Liver (tissue), 9 donors: ENCODE data around the gene AGBL4. TPM values are rescaled to one million over a fixed set of nuclear protein-coding genes. Genes with fewer than 3 reads are reported as not detected.

Source experiments
- DNase-seq: peaks from one replicate; pipeline ENCODE4 v3.0.0-alpha.2; 2017; ENCODE audit warnings: low spot score
- H3K27ac ChIP-seq, 2 donors: one replicate each; pipeline ENCODE4 v1.7.0; 2013; ENCODE audit warnings: inconsistent platforms in 2 of 2, low read length in 2 of 2, control low read depth in 1 of 2, low read depth in 1 of 2, mild to moderate bottlenecking in 1 of 2
- H3K27me3 ChIP-seq, 4 donors: one replicate each; pipeline versions ENCODE4 v1.6.1 to v1.7.0; 2013; ENCODE audit warnings: low read length in 3 of 4, inconsistent platforms in 1 of 4, mild to moderate bottlenecking in 1 of 4, moderate library complexity in 1 of 4; ENCODE audit not compliant: control insufficient read depth in 4 of 4, insufficient read depth in 4 of 4
- H3K36me3 ChIP-seq, 4 donors: one replicate each; pipeline versions ENCODE4 v1.6.1 to v1.7.0; 2013; ENCODE audit warnings: low read length in 3 of 4, mild to moderate bottlenecking in 3 of 4, low read depth in 1 of 4, moderate library complexity in 1 of 4; ENCODE audit not compliant: control insufficient read depth in 4 of 4, insufficient read depth in 3 of 4
- H3K4me1 ChIP-seq, 4 donors: one replicate each; pipeline versions ENCODE4 v1.6.1 to v1.7.0; 2013; ENCODE audit warnings: low read length in 3 of 4, mild to moderate bottlenecking in 3 of 4, moderate library complexity in 1 of 4; ENCODE audit not compliant: control insufficient read depth in 4 of 4, insufficient read depth in 4 of 4
- H3K4me3 ChIP-seq, 3 donors: one replicate each; pipeline versions ENCODE4 v1.6.1 to v1.7.0; 2013; ENCODE audit warnings: low read length in 3 of 3, control low read depth in 1 of 3, low read depth in 1 of 3, mild to moderate bottlenecking in 1 of 3
- H3K9ac ChIP-seq, 2 donors: one replicate each; pipeline ENCODE4 v1.7.0; 2013; ENCODE audit warnings: low read length in 2 of 2, mild to moderate bottlenecking in 2 of 2, moderate library complexity in 2 of 2, control low read depth in 1 of 2, low read depth in 1 of 2
- H3K9me3 ChIP-seq, 4 donors: one replicate each; pipeline versions ENCODE4 v1.6.1 to v1.7.0; 2013; ENCODE audit warnings: low read length in 3 of 4; ENCODE audit not compliant: control insufficient read depth in 4 of 4
- EGR1 ChIP-seq, 2 donors: IDR thresholded peaks; 2 replicates each; pipeline ENCODE4 v1.6.1; 2016 to 2018; ENCODE audit warnings: antibody characterized with exemption in 2 of 2, low read depth in 2 of 2
- FOXA1 ChIP-seq: IDR thresholded peaks from 2 replicates; pipeline ENCODE4 v1.6.1; 2016; ENCODE audit warnings: antibody characterized with exemption
- FOXA2 ChIP-seq: IDR thresholded peaks from 2 replicates; pipeline ENCODE4 v1.6.1; 2016; ENCODE audit warnings: antibody characterized with exemption
- GABPA ChIP-seq, 2 donors: IDR thresholded peaks in 1 of 2; conservative IDR thresholded peaks in 1 of 2; 2 replicates each; pipeline ENCODE4 v1.6.1; 2016; ENCODE audit warnings: antibody characterized with exemption in 2 of 2, mild to moderate bottlenecking in 1 of 2, moderate library complexity in 1 of 2
- HNF4A ChIP-seq, 2 donors: conservative IDR thresholded peaks; 2 replicates each; pipeline ENCODE4 v1.6.1; 2016; ENCODE audit warnings: antibody characterized with exemption in 2 of 2, mild to moderate bottlenecking in 2 of 2
- JUND ChIP-seq, 2 donors: IDR thresholded peaks; 2 replicates each; pipeline ENCODE4 v1.6.1; 2016; ENCODE audit warnings: antibody characterized with exemption in 2 of 2
- NR2F2 ChIP-seq: IDR thresholded peaks from 2 replicates; pipeline ENCODE4 v1.6.1; 2016; ENCODE audit warnings: antibody characterized with exemption
- RAD21 ChIP-seq, 2 donors: IDR thresholded peaks; 2 replicates each; pipeline ENCODE4 v1.6.1; 2016; ENCODE audit warnings: antibody characterized with exemption in 2 of 2, mild to moderate bottlenecking in 2 of 2
- RXRA ChIP-seq, 2 donors: IDR thresholded peaks; 2 replicates each; pipeline ENCODE4 v1.6.1; 2017 to 2018; ENCODE audit warnings: antibody characterized with exemption in 2 of 2, mild to moderate bottlenecking in 1 of 2
- SP1 ChIP-seq: IDR thresholded peaks from 2 replicates; pipeline ENCODE4 v1.6.1; 2018; ENCODE audit warnings: antibody characterized with exemption, mild to moderate bottlenecking
- YY1 ChIP-seq: IDR thresholded peaks from 2 replicates; pipeline ENCODE4 v1.6.1; 2016; ENCODE audit warnings: antibody characterized with exemption, mild to moderate bottlenecking
- WGBS: extraction: QIAGEN DNeasy Blood & Tissue Kit; methylation state at CpG from one replicate; pipeline ENCODE4 v1.1.7; 2013; 5-methylcytosine and 5-hydroxymethylcytosine counted together
- polyA plus RNA-seq, 2 donors: library from polyadenylated mRNA; stranded (reverse) in 1 of 2; unstranded in 1 of 2; fragments of 200-250 nt in 1 of 2; fragments of >200 nt in 1 of 2; fragmentation: Nextera tagmentation in 1 of 2; extraction: Ambion mirVana in 1 of 2; gene quantifications; one replicate each; pipeline versions ENCODE4 v1.2.1 to v1.2.3, GENCODE V29; 2013 to 2015
- total RNA-seq, 2 donors: library from RNA; depleted of rRNA; stranded (reverse); fragments of >200 nt; gene quantifications; one replicate each; pipeline ENCODE4 v1.2.3, GENCODE V29; 2014
- TF ChIP-seq, protein P1 (sequence below): IDR thresholded peaks from 2 replicates; pipeline ENCODE4 v1.6.1; 2016; ENCODE audit warnings: antibody characterized with exemption
- TF ChIP-seq, protein P2 (sequence below): IDR thresholded peaks from 2 replicates; pipeline ENCODE4 v1.6.1; 2016; ENCODE audit warnings: antibody characterized with exemption, mild to moderate bottlenecking
- TF ChIP-seq, protein P3 (sequence below): IDR thresholded peaks from 2 replicates; pipeline ENCODE4 v1.6.1; 2016; ENCODE audit warnings: antibody characterized with exemption
- TF ChIP-seq, protein P4 (sequence below): fragments of 150-350 bp; IDR thresholded peaks from 2 replicates; pipeline ENCODE4 v1.5.1; 2017; ENCODE audit warnings: improper control_type of control experiment, low read depth, low read length; ENCODE audit not compliant: missing input control
- donor health status: healthy.
- donor health status: healthy.
- donor health status: healthy.
- donor health status: healthy.
- donor health status: healthy.

The AGBL4 gene
- total and polyA plus RNA-seq, 4 donors, result 0.75 to 0.76 TPM; not detected in 2

DNA sequence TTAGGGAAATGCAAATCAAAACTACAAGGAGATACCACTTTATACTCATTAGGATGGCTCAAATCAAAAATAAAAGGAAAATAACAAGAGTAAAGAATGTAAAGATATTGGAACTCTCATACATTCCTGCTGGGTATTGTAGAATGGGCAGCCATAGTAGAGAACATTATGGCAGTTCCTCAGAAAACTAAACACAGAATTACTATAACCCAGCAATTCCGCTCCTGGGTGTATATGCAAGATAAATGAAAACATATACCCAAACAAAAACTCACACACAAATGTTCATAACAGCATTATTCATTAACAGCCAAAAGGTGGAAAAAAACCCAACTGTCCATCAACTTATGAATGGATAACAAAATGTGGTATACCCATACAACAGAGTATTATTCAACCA, 1258.4 kb downstream of the AGBL4 start:
- TF ChIP-seq JUND (IDR thresholded peaks at IDR 0.05), result no peak
- TF ChIP-seq, protein P1, sequence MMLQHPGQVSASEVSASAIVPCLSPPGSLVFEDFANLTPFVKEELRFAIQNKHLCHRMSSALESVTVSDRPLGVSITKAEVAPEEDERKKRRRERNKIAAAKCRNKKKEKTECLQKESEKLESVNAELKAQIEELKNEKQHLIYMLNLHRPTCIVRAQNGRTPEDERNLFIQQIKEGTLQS, result no peak
- no peak for TF ChIP-seq YY1
- no peak for TF ChIP-seq EGR1 (IDR thresholded peaks at IDR 0.05; ENCODE audit: low read depth in 2 of 2)
- TF ChIP-seq, protein P2, sequence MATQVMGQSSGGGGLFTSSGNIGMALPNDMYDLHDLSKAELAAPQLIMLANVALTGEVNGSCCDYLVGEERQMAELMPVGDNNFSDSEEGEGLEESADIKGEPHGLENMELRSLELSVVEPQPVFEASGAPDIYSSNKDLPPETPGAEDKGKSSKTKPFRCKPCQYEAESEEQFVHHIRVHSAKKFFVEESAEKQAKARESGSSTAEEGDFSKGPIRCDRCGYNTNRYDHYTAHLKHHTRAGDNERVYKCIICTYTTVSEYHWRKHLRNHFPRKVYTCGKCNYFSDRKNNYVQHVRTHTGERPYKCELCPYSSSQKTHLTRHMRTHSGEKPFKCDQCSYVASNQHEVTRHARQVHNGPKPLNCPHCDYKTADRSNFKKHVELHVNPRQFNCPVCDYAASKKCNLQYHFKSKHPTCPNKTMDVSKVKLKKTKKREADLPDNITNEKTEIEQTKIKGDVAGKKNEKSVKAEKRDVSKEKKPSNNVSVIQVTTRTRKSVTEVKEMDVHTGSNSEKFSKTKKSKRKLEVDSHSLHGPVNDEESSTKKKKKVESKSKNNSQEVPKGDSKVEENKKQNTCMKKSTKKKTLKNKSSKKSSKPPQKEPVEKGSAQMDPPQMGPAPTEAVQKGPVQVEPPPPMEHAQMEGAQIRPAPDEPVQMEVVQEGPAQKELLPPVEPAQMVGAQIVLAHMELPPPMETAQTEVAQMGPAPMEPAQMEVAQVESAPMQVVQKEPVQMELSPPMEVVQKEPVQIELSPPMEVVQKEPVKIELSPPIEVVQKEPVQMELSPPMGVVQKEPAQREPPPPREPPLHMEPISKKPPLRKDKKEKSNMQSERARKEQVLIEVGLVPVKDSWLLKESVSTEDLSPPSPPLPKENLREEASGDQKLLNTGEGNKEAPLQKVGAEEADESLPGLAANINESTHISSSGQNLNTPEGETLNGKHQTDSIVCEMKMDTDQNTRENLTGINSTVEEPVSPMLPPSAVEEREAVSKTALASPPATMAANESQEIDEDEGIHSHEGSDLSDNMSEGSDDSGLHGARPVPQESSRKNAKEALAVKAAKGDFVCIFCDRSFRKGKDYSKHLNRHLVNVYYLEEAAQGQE, result no peak
- no peak for TF ChIP-seq NR2F2
- H3K4me1 ChIP-seq, result no peaks in the 10 kb centered on the region

DNA sequence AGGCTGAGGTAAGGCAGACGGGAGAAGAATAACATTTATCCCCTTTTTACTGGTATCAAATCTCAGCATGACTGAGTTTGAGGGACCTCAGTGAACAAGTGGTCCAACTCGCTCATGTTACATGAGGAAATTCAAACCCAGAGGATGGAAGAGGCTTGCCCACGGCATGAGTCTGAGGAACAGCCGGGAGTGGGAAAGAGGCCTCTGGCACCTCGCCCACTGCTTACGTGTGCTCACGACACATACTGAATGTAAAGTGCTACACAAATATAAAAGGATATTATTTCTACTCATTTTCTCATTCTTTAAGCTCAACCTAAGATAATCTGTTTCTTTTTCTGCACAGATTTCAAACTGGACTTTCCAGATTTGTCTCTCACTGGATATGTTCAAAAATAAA, 1261.8 kb downstream of the AGBL4 start:
- Histone ChIP-seq H3K4me1 (no peaks in the 10 kb centered on the region), H3K9ac (no peak overlapping the region), H3K36me3 (no peaks in the 10 kb centered on the region), H3K4me3 (no peak overlapping the region), H3K27ac (no peak overlapping the region), H3K9me3 (no peaks in the 10 kb centered on the region), H3K27me3 (peaks cover 0 to 4% (median 0%) of the 10 kb centered on the region in 4 donors)
- DNase-seq, result no peak
- WGBS, result 91% methylated on average over 7 of the region's 7 CpGs
- TF ChIP-seq, protein P1, result no peak
- TF ChIP-seq HNF4A (conservative IDR thresholded peaks at IDR 0.05), result no peak
- no peak for TF ChIP-seq RXRA (IDR thresholded peaks at IDR 0.05)
- TF ChIP-seq, protein P3, sequence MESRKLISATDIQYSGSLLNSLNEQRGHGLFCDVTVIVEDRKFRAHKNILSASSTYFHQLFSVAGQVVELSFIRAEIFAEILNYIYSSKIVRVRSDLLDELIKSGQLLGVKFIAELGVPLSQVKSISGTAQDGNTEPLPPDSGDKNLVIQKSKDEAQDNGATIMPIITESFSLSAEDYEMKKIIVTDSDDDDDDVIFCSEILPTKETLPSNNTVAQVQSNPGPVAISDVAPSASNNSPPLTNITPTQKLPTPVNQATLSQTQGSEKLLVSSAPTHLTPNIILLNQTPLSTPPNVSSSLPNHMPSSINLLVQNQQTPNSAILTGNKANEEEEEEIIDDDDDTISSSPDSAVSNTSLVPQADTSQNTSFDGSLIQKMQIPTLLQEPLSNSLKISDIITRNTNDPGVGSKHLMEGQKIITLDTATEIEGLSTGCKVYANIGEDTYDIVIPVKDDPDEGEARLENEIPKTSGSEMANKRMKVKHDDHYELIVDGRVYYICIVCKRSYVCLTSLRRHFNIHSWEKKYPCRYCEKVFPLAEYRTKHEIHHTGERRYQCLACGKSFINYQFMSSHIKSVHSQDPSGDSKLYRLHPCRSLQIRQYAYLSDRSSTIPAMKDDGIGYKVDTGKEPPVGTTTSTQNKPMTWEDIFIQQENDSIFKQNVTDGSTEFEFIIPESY, result no peak
- TF ChIP-seq SP1, result no peak
- TF ChIP-seq FOXA1, result no peak
- no peak for TF ChIP-seq FOXA2
- TF ChIP-seq, protein P4, sequence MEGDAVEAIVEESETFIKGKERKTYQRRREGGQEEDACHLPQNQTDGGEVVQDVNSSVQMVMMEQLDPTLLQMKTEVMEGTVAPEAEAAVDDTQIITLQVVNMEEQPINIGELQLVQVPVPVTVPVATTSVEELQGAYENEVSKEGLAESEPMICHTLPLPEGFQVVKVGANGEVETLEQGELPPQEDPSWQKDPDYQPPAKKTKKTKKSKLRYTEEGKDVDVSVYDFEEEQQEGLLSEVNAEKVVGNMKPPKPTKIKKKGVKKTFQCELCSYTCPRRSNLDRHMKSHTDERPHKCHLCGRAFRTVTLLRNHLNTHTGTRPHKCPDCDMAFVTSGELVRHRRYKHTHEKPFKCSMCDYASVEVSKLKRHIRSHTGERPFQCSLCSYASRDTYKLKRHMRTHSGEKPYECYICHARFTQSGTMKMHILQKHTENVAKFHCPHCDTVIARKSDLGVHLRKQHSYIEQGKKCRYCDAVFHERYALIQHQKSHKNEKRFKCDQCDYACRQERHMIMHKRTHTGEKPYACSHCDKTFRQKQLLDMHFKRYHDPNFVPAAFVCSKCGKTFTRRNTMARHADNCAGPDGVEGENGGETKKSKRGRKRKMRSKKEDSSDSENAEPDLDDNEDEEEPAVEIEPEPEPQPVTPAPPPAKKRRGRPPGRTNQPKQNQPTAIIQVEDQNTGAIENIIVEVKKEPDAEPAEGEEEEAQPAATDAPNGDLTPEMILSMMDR, result no peak
- TF ChIP-seq GABPA (IDR thresholded peaks at IDR 0.05 in 1 of 2, conservative IDR thresholded peaks at IDR 0.05 in 1 of 2), result no peak
- TF ChIP-seq RAD21 (IDR thresholded peaks at IDR 0.05), result no peak

More for the DNA sequence above, 1258.4 kb downstream of the AGBL4 start:
- H3K9ac ChIP-seq, result no peak overlapping the region
- H3K27me3 ChIP-seq, result peaks cover 0 to 10% (median 0%) of the 10 kb centered on the region in 4 donors
- no peaks in the 10 kb centered on the region for H3K36me3 ChIP-seq
- H3K9me3 ChIP-seq, result no peaks in the 10 kb centered on the region
- H3K4me3 ChIP-seq, result no peak overlapping the region
- 95% methylated on average over 1 of the region's 1 CpG for WGBS
- H3K27ac ChIP-seq, result no peak overlapping the region
- no peak for DNase-seq
